C4-2B (cell line): Measurements from ENCODE around the gene GNMT.

ENCODE experiments used
- CTCF ChIP-seq: fragments of 450-650 bp; conservative IDR thresholded peaks from 2 replicates; pipeline ENCODE4 v1.5.1; 2017; ENCODE audit warnings: mild to moderate bottlenecking
- ZFX ChIP-seq: fragments of 450-650 bp; IDR thresholded peaks from 2 replicates; pipeline ENCODE4 v1.6.1; 2017

GRCh38 chr6:42960243-42961019 lies at the start of gene GNMT:
- TF ChIP-seq CTCF (no peak), ZFX (no peak; the same call in 1 of the 2 replicates)
